Neural cell (in vitro differentiated cells): Measurements from ENCODE around the gene RSPH1. TPM values are rescaled to one million over a fixed set of nuclear protein-coding genes. Genes with fewer than 3 reads are reported as not detected.

Source experiments
- H2AFZ ChIP-seq: fragments of 200-600, 300-800 bp; sonication (generic), shearing (Covaris generic); 2 replicates; pipeline ENCODE4 v1.6.0; 2014; ENCODE audit warnings: low read depth, mild to moderate bottlenecking, antibody characterized with exemption, low read length, moderate library complexity
- H3F3A ChIP-seq: fragments of 200-600 bp; shearing (Covaris generic); 2 replicates; pipeline ENCODE4 v1.6.1; 2016; ENCODE audit warnings: mild to moderate bottlenecking, moderate library complexity, mixed read lengths, antibody characterized with exemption, low read length; ENCODE audit not compliant: insufficient read depth, poor library complexity, severe bottlenecking
- H3K27ac ChIP-seq: fragments of 200-600, 300-800 bp; sonication (generic), shearing (Covaris generic); 2 replicates; pipeline ENCODE4 v1.5.1; 2014; ENCODE audit warnings: mild to moderate bottlenecking, low read length, moderate library complexity
- H3K27me3 ChIP-seq: fragments of 300-800, 200-600 bp; sonication (generic), shearing (Covaris generic); 2 replicates; pipeline ENCODE4 v1.6.0; 2014; ENCODE audit warnings: mild to moderate bottlenecking, low read depth, low read length, moderate library complexity; ENCODE audit not compliant: insufficient read depth
- H3K36me3 ChIP-seq: fragments of 300-800, 200-600 bp; sonication (generic), shearing (Covaris generic); 2 replicates; pipeline ENCODE4 v1.5.1; 2014; ENCODE audit warnings: mild to moderate bottlenecking, antibody characterized with exemption, low read length, moderate library complexity; ENCODE audit not compliant: insufficient read depth
- H3K4me2 ChIP-seq: fragments of 300-800, 200-600 bp; sonication (generic), shearing (Covaris generic); 2 replicates; pipeline ENCODE4 v1.6.0; 2014; ENCODE audit warnings: mild to moderate bottlenecking, low read length
- H3K4me3 ChIP-seq: fragments of 300-800, 200-600 bp; sonication (generic), shearing (Covaris generic); 2 replicates; pipeline ENCODE4 v1.5.1; 2014; ENCODE audit warnings: mild to moderate bottlenecking, low read length, moderate library complexity
- H3K79me2 ChIP-seq: fragments of 200-600 bp; shearing (Covaris generic); replicated peaks from 2 replicates; pipeline ENCODE4 v1.6.0; 2014; ENCODE audit warnings: mild to moderate bottlenecking, low read length, moderate library complexity; ENCODE audit not compliant: insufficient read depth
- H3K9ac ChIP-seq: fragments of 300-800, 200-600 bp; sonication (generic), shearing (Covaris generic); 2 replicates; pipeline ENCODE4 v1.6.1; 2016; ENCODE audit warnings: mild to moderate bottlenecking, low read length, mixed read lengths
- H3K9me2 ChIP-seq: fragments of 200-600 bp; shearing (Covaris generic); 2 replicates; pipeline ENCODE4 v1.6.1; 2016; ENCODE audit warnings: mild to moderate bottlenecking, low read length, mixed read lengths; ENCODE audit not compliant: insufficient read depth
- H3K9me3 ChIP-seq: fragments of 200-600, 300-800 bp; sonication (generic), shearing (Covaris generic); 2 replicates; pipeline ENCODE4 v1.6.1; 2016; ENCODE audit warnings: mild to moderate bottlenecking, mixed run types, low read length, moderate library complexity, mixed read lengths
- H4K20me1 ChIP-seq: fragments of 200-600 bp; shearing (Covaris generic); 2 replicates; pipeline ENCODE4 v1.6.1; 2016; ENCODE audit warnings: mild to moderate bottlenecking, mixed run types; ENCODE audit not compliant: insufficient read depth
- CTCF ChIP-seq: fragments of 450-650 bp; IDR thresholded peaks from 2 replicates; pipeline ENCODE4 v1.5.1; 2014; ENCODE audit warnings: antibody characterized with exemption, mild to moderate bottlenecking, moderate library complexity; ENCODE audit not compliant: poor library complexity, severe bottlenecking
- EP300 ChIP-seq: fragments of 450-650 bp; conservative IDR thresholded peaks from 2 replicates; pipeline ENCODE4 v1.6.1; 2014; ENCODE audit warnings: antibody characterized with exemption, mild to moderate bottlenecking, moderate library complexity; ENCODE audit not compliant: poor library complexity, severe bottlenecking
- EZH2 ChIP-seq: fragments of 200-600, 300-800 bp; shearing (Covaris generic), sonication (generic); IDR thresholded peaks from 2 replicates; pipeline ENCODE4 v1.6.1; 2014; ENCODE audit warnings: antibody characterized with exemption, low read length, borderline replicate concordance, mild to moderate bottlenecking; ENCODE audit not compliant: insufficient read depth, poor library complexity, severe bottlenecking
- MXI1 ChIP-seq: fragments of 450-650 bp; conservative IDR thresholded peaks from 2 replicates; pipeline ENCODE4 v1.6.1; 2014; ENCODE audit warnings: antibody characterized with exemption, mild to moderate bottlenecking; ENCODE audit not compliant: poor library complexity, severe bottlenecking
- POLR2AphosphoS5 ChIP-seq: IDR thresholded peaks from 2 replicates; pipeline ENCODE4 v1.6.1; 2012
- RAD21 ChIP-seq: fragments of 450-650 bp; conservative IDR thresholded peaks from 2 replicates; pipeline ENCODE4 v1.6.1; 2014; ENCODE audit warnings: antibody characterized with exemption, mild to moderate bottlenecking, moderate library complexity
- REST ChIP-seq: IDR thresholded peaks from 2 replicates; pipeline ENCODE4 v1.6.1; 2012; ENCODE audit warnings: borderline replicate concordance
- SMC3 ChIP-seq: fragments of 450-650 bp; conservative IDR thresholded peaks from 2 replicates; pipeline ENCODE4 v1.6.1; 2014; ENCODE audit warnings: antibody characterized with exemption, mild to moderate bottlenecking, moderate library complexity; ENCODE audit not compliant: poor library complexity
- TAF1 ChIP-seq: IDR thresholded peaks from 2 replicates; pipeline ENCODE4 v1.6.1; 2012; ENCODE audit warnings: low read depth
- polyA minus RNA-seq: library from RNA; depleted of rRNA, polyadenylated mRNA; stranded (reverse); fragments of >200 nt; gene quantifications from 2 replicates; pipeline ENCODE4 v1.2.3, GENCODE V29; 2014
- polyA plus RNA-seq: library from polyadenylated mRNA; depleted of rRNA; stranded (reverse); fragments of >200 nt; gene quantifications from 2 replicates; pipeline ENCODE4 v1.2.3, GENCODE V29; 2014

RSPH1 gene
- polyA plus RNA-seq: 0.58 and 1.3 TPM in 2 replicates
- 0.58 and 0.73 TPM in 2 replicates for polyA minus RNA-seq

DNA sequence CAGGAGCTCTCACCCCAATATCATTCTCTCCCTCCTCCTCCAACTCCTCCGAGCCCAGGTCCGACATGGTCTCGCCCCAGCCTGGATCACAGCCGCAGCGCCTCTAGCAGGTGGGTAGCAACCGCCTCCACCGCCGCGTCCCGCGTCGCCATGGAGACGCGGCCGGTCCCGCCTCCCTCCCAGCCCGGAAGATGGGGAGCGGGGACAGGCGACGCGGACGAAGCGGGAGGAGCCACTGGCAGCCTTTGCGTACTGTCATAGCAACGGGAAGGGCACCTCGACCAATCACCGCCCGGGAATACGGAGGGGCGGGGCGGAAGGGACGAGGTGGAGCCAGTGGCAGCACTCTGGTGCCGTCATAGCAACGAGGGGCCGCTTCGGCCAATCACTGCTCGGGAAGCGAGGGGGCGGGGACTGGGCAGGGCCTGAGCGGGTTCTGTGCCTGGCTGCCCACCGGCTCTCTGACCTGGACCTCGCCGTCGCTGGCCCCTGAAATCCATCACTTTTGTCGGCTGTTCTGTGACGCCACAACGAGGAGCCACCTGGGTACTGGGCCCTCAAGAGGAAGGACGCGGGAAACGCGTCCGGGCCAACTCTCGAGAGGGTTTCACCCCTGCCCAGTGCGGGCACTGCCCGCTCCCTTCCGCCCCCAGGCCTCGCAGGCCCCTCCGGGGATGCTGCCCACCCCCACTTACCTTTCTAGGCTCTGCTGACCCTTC lies at the start of gene RSPH1:
RSPH1 (minus strand) TSS at position 105 of the 719 bp plus-strand sequence; CDS start at position 67, 38 bp downstream.
- no peaks in the 10 kb centered on the region for H3K36me3 ChIP-seq
- peak within 1 kb of the TSS; percentile 86 for H3K9ac ChIP-seq
- H3K9me3 ChIP-seq: no peaks in the 10 kb centered on the region
- peak within 1 kb of the TSS; percentile 84 for H3K4me3 ChIP-seq
- no peaks in the 10 kb centered on the region for H3K79me2 ChIP-seq
- H3K27ac ChIP-seq: peak within 1 kb of the TSS; percentile 86
- H3K4me2 ChIP-seq: peak within 1 kb of the TSS; percentile 77
- H4K20me1 ChIP-seq: no peaks in the 10 kb centered on the region
- H3K9me2 ChIP-seq: no peaks in the 10 kb centered on the region
- peak; percentile 72 for TF ChIP-seq TAF1
- TF ChIP-seq POLR2AphosphoS5: peak; percentile 87
- peak; percentile 80 for TF ChIP-seq SMC3
- peak; percentile 15 for TF ChIP-seq REST
- peak; percentile 77 for TF ChIP-seq CTCF
- TF ChIP-seq RAD21: peak; percentile 76
- TF ChIP-seq EP300: peak; percentile 62
- no peak for TF ChIP-seq EZH2
- TF ChIP-seq MXI1: peak; percentile 98
- H3F3A ChIP-seq: no peaks in the 10 kb centered on the region
- no peaks in the 10 kb centered on the region for H3K27me3 ChIP-seq
- peak within 1 kb of the TSS; percentile 69 for H2AFZ ChIP-seq

DNA sequence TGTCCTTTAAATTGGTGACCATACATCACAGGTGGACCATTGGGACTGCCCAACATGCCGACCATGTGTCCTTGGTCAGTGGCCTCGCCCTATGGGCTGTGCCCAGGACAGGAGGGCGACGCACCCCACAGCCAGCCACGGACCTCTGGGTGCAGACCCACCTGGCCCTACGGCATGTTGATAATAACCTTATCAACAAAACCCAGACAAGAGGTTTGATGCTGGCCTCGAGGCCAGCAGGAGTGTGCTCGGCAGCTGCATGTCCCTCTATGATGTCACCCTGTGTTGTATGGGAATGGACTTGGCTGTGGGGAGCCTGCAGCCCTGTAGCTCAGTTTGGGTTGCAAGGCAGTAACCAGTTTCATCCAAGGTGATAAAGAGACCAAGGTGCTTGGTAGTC lies 49.7 kb upstream of the RSPH1 start:
- no peaks in the 10 kb centered on the region for H3K27me3 ChIP-seq
- H3F3A ChIP-seq: no peaks in the 10 kb centered on the region
- no peak overlapping the region for H3K27ac ChIP-seq
- no peaks in the 10 kb centered on the region for H4K20me1 ChIP-seq
- H3K9me2 ChIP-seq: no peaks in the 10 kb centered on the region
- no peak overlapping the region for H3K9ac ChIP-seq
- peaks cover 17% of the 10 kb centered on the region for H3K36me3 ChIP-seq
- no peak for TF ChIP-seq POLR2AphosphoS5
- TF ChIP-seq EP300: no peak
- TF ChIP-seq EZH2: no peak
- TF ChIP-seq TAF1: no peak
- no peak for TF ChIP-seq RAD21
- no peak for TF ChIP-seq SMC3
- TF ChIP-seq MXI1: no peak
- no peak for TF ChIP-seq REST
- TF ChIP-seq CTCF: no peak
- no peaks in the 10 kb centered on the region for H3K79me2 ChIP-seq
- H3K4me3 ChIP-seq: no peak overlapping the region
- no peaks in the 10 kb centered on the region for H3K9me3 ChIP-seq
- H2AFZ ChIP-seq: no peak overlapping the region
- no peak overlapping the region for H3K4me2 ChIP-seq
